GM19324 (cell line): Measurements from ENCODE around the gene SPDYE1.
A peak's percentile ranks its signal among the peaks of the same experiment; 100 is the strongest.
"Not testable (repeated sequence)": the region's sequence is repeated elsewhere in the genome, so short reads cannot be mapped to it uniquely, and the experiment has no call there.

Source experiments
- ATAC-seq: cut with Tn5 transposase; IDR thresholded peaks from one replicate; pipeline ENCODE4 v1.9.1; 2021; ENCODE audit warnings: mild to moderate bottlenecking, moderate library complexity; ENCODE audit not compliant: unreplicated experiment, low FRiP score

SPDYE1 gene

GRCh38 chr7:43990829-43991228, 6.9 kb upstream of the SPDYE1 start:
- not testable (repeated sequence) for ATAC-seq

GRCh38 chr7:43992896-43993295, 4.8 kb upstream of the SPDYE1 start:
- not testable (repeated sequence) for ATAC-seq

- not testable (repeated sequence) for ATAC-seq
Observed at GRCh38 chr7:43994681-43995080, 3.0 kb upstream of the SPDYE1 start.

- not testable (repeated sequence) for ATAC-seq
Observed at GRCh38 chr7:44012081-44012480, 14.4 kb downstream of the SPDYE1 start.

- not testable (repeated sequence) for ATAC-seq
Observed at GRCh38 chr7:44015090-44015489, 17.4 kb downstream of the SPDYE1 start.

- peak; percentile 93 for ATAC-seq
Observed at GRCh38 chr7:44018857-44019807, 21.4 kb downstream of the SPDYE1 start.

GRCh38 chr7:44019825-44020224, 22.1 kb downstream of the SPDYE1 start:
- not testable (repeated sequence) for ATAC-seq

GRCh38 chr7:44022069-44022468, 24.4 kb downstream of the SPDYE1 start:
- not testable (repeated sequence) for ATAC-seq

- not testable (repeated sequence) for ATAC-seq
Observed at GRCh38 chr7:44022796-44023467, 25.2 kb downstream of the SPDYE1 start.

GRCh38 chr7:44029433-44029832, 31.7 kb downstream of the SPDYE1 start:
- ATAC-seq: not testable (repeated sequence)

GRCh38 chr7:44030029-44030428, 32.3 kb downstream of the SPDYE1 start:
- not testable (repeated sequence) for ATAC-seq

GRCh38 chr7:44031319-44031718, 33.6 kb downstream of the SPDYE1 start:
- ATAC-seq: not testable (repeated sequence)

GRCh38 chr7:44032031-44032430, 34.3 kb downstream of the SPDYE1 start:
- not testable (repeated sequence) for ATAC-seq

- ATAC-seq: not testable (repeated sequence)
Observed at GRCh38 chr7:44033971-44034844, 36.5 kb downstream of the SPDYE1 start.

GRCh38 chr7:44036364-44036763, 38.7 kb downstream of the SPDYE1 start:
- not testable (repeated sequence) for ATAC-seq

- ATAC-seq: not testable (repeated sequence)
Observed at GRCh38 chr7:44037951-44038350, 40.3 kb downstream of the SPDYE1 start.

- ATAC-seq: not testable (repeated sequence)
Observed at GRCh38 chr7:44038553-44038952, 40.9 kb downstream of the SPDYE1 start.

GRCh38 chr7:44038961-44039558, 41.4 kb downstream of the SPDYE1 start:
- ATAC-seq: peak; percentile 47

- peak; percentile 4 for ATAC-seq
Observed at GRCh38 chr7:44039800-44040492, 42.2 kb downstream of the SPDYE1 start.
